ENCODE data around the gene PHLDB2.

The PHLDB2 gene

GRCh38 chr3:111882799-111883198, 23.7 kb downstream of the PHLDB2 start:
- DNase-seq (ENCODE audit: low read depth in 3 of 3) = no peak

DNA sequence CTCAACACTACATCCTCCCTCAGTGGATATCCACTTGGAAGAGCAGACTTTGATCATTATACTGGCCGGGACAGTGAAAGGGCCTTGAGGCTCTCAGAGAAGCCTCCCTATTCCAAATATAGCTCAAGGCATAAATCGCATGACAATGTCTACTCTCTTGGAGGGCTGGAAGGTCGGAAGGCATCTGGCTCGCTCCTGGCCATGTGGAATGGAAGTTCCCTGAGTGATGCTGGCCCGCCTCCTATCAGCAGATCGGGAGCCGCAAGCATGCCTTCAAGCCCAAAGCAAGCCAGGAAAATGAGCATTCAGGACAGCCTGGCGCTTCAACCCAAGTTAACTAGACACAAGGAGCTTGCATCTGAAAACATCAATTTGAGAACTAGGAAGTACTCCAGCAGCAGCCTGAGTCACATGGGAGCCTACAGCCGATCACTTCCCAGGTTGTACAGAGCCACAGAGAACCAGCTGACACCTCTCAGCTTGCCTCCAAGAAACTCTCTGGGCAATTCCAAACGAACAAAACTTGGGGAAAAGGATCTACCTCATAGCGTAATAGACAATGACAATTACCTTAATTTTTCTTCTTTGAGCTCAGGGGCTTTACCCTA, 25.4 kb downstream of the PHLDB2 start:
- DNase-seq (ENCODE audit: low read depth in 3 of 3) = no peak

DNA sequence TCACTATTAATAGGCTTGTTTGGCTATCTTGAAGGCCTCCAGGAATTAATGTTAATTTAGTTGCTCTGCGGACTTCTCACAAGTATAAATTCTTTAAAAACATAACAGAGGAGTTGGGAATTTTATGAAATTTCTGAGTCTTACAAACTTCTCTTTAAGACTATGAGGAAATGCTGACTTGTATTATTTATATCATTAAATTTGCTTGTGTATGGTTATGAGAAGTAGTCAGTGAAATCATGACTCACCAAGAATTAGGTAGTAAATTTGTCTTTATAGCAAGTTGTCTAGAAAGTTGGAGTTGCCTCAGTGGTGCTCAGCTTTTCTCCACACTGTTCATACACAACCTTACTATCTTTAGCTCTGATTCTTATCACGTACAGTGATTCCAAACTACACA, 26.5 kb downstream of the PHLDB2 start:
- no peak for DNase-seq (ENCODE audit: low read depth in 3 of 3)

GRCh38 chr3:111890051-111890580, 31.1 kb downstream of the PHLDB2 start:
- DNase-seq (ENCODE audit: low read depth in 3 of 3) = no peak

DNA sequence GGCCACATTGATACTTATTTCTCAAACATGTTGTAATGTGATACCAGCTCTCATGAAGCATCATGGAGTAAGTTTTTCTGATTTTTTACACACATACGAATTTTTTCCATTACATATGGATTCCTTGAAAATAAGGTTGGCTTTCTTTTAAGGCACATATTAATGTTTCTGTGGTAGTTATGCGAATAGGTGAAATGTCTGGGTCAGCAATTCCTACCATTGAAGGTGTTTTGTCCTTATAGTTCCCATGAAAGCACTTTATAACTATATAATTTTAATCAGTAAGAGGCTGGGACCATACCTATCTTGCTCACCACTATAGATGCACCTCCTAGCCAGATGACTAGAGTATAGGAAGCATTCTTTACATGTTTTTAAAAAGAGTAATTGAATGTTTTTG, 33.0 kb downstream of the PHLDB2 start:
- DNase-seq (ENCODE audit: low read depth in 3 of 3) = no peak

DNA sequence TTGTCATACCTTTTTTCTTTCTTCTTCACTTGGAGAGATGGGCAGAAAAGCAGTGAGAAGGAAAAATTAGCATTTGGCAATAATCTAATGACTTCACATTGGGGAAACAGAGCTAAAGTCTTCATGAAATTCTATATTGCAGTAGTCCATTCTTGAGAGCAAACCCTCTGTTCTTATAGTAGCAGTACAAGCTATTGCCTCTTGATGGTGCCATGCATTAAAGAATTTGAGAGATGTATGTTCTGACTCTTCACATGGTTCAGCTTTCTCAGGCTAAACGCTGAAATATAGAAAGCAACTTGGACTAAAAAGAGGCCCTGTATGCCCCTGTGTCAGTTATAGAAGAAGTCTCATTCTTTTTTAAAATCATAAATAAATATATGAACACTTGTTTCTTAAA, 36.0 kb downstream of the PHLDB2 start:
- DNase-seq (ENCODE audit: low read depth in 3 of 3) = no peak

DNA sequence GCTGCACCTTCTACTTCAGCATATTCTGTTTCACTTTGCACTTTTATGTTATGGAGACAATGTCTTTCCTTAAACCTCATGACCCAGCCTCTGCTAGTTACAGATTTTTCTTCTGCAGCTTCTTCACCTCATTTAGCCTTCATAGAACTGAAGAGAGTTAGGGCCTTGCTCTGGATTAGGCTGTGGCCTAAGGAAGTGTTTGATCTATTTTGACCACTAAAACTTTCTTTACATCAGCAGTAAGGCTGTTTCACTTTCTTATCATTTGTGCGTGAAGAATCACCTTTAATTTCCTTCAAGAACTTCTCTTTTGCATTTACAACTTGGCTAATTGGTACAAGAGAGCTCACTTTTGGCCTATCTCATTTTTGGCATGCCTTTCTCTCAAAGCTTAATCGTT, 40.9 kb downstream of the PHLDB2 start:
- no peak for DNase-seq (ENCODE audit: low read depth in 3 of 3)

DNA sequence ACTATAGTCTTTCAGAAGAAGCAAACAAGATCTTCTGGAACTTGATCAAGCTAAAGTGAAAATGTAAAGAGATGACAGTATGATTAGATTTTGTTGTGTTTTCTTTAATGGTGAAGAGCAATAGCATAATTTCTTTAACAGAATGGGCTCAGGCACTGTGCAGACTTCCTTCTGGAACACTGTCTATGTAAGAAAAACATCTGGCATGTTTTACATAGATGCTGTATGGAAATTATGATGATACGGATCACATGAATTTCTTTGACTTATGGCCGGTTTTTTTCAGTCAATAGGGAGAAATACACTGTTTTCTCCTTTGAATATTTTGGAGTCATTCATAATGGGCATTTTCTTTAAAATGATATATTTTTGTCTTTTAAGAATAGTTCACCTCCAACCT, 42.6 kb downstream of the PHLDB2 start:
- no peak for DNase-seq (ENCODE audit: low read depth in 3 of 3)

- DNase-seq (ENCODE audit: low read depth in 3 of 3) = no peak
Measured at GRCh38 chr3:111902534-111902933, 43.5 kb downstream of the PHLDB2 start.

GRCh38 chr3:111903067-111903511, 44.0 kb downstream of the PHLDB2 start:
- DNase-seq (ENCODE audit: low read depth in 3 of 3) = no peak

DNA sequence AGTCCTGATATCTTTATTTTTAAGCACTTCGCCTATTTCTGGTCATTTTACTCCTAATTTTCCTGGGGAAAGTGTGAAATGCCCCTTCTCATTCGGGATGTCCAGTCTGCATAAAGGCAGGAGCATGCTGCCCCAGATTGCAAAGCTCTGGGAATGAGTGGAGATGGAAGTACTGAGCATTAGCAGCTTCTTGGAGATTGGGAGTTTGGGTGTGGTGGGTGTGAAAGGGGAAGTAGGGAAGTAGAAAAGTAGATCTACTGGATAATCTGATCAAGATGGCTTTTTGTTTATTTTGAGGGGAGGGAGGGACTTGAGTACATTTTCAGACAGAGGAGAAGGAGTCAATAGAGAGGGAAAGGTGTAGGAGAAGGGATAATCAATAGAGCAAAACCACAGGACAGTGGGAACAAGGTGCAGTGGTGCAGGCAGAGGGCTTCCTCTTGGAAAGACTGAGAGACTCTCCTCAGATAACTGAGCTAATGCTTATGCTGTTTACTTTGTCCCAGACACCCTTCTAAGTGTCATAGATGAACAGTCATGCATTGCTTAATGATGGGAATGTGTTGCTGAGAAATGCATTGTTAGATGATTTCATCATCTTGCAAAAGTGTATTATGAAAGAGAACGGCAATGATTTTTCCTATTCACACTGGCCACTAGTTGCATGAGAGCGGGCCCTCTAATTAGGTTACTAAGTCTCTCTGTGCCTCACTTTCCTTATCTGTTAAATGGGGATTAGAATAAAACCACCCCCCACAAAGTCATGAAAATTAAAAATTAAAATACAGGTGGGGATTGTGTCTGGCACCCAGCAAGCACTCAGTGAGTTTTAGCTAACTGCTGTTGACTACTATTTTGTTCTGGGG, 45.5 kb downstream of the PHLDB2 start:
- DNase-seq (ENCODE audit: low read depth in 3 of 3) = no peak

- no peak for DNase-seq (ENCODE audit: low read depth in 3 of 3)
Measured at GRCh38 chr3:111906656-111907055, 47.6 kb downstream of the PHLDB2 start.

DNA sequence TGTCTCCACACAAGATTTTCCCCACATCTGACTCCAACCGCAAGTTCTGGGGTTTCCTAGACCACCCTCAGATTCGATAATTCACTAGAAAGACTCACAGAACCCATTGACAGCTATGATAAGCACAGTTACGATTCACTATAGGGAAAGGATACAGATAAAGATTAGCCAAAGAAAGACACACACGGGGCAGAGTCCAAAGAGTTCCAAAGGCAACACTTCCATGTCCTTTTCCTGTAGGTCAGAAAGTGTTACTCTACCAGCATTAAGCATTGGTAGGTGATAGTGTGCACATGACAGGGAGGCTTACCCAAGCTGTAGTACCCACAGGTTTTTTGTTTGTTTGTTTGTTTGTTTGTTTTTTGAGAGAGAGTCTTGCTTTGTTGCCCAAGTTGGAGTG, 48.1 kb downstream of the PHLDB2 start:
- DNase-seq (ENCODE audit: low read depth in 3 of 3) = no peak

DNA sequence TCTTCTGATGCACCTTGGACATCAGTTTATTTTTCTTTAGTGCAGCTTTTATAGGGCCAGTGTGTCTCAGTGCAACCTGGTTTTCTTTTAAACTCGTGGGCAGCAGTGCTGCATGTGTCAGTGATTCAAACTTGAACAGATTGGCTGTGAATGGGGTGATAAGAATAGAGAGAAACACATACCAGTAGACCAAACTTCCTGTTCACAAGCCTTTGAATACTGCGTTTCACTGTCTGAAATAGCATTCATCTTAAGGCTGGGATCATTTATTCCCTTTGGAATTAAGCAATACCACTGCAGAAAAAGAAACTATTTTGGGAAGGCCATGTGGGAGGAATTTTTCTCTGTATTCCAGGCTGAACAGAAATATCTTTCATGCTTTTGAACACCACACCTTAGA, 51.7 kb downstream of the PHLDB2 start:
- DNase-seq (ENCODE audit: low read depth in 3 of 3) = no peak

DNA sequence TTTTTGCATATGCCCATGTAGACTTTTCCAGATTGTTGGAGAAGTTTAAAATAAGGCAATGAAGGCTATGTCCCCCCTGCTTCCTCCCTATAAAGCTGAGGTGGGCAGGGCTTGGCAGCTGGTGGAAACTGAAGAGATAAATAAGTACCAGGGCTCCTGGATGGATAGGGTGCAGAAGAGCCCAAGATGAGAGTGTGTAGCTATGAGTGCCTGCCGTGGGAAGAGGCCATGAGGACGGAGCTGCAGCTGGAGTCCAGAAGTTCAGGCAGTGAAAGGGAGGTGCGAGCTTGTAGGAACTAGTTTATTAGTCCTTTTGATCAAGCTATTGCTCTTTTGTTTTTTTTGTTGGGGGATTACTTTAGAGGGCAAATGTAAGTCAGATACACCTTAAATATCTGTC, 52.4 kb downstream of the PHLDB2 start:
- DNase-seq (ENCODE audit: low read depth in 3 of 3) = no peak

DNA sequence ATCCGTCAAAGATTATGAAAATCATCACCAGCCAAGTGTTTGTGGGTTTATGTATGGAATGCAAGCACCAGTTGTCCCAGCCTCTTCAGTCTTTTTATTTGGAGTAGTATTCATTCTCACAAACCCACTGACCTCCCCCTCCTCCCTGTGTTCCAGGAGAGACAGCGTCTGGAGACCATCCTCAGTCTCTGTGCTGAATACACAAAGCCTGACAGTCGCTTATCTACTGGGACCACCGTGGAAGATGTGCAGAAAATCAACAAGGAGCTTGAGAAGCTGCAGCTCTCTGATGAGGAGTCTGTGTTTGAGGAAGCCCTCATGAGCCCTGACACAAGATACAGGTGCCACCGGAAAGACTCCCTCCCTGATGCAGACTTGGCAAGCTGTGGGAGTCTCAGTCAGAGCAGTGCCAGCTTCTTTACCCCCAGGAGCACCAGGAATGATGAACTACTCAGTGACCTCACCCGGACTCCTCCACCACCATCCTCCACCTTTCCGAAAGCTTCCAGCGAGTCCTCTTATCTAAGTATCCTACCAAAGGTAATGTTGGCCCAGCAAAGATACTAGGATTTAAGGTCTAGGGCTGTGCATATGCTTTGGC, 54.2 kb downstream of the PHLDB2 start:
- DNase-seq (ENCODE audit: low read depth in 3 of 3) = no peak

GRCh38 chr3:111915905-111916304, 56.8 kb downstream of the PHLDB2 start:
- no peak for DNase-seq (ENCODE audit: low read depth in 3 of 3)

GRCh38 chr3:111917300-111917699, 58.2 kb downstream of the PHLDB2 start:
- no peak for DNase-seq (ENCODE audit: low read depth in 3 of 3)

- no peak for DNase-seq (ENCODE audit: low read depth in 3 of 3)
Measured at GRCh38 chr3:111919370-111920065, 60.5 kb downstream of the PHLDB2 start.

- no peak for DNase-seq (ENCODE audit: low read depth in 3 of 3)
Measured at GRCh38 chr3:111921181-111921580, 62.1 kb downstream of the PHLDB2 start.

GRCh38 chr3:111923095-111923771, 64.2 kb downstream of the PHLDB2 start:
- DNase-seq (ENCODE audit: low read depth in 3 of 3) = no peak

DNA sequence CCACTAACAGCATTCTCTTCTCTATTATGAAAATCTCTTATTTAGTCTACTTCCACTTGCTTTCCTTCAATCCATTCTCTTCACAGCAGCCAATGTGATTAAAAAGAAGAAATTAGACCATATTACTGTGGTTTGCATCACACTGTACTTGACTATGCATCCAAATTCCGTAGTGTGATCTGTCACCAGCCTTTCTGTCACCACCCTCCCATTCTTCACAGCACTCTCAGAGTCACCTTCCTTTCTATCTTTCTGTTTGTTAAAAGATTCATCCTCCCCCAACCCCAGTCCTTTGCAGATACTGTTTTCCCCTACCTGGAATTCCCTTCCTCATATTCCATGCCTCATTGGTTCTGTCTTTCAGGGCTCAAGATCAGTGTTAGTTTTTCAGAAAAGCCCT, 64.7 kb downstream of the PHLDB2 start:
- no peak for DNase-seq (ENCODE audit: low read depth in 3 of 3)
